Heart left ventricle (tissue), 13 donors: ENCODE data around the gene FBXW12.

Experiments
- POLR2A ChIP-seq, 2 donors: fragments of 450-650 bp; IDR thresholded peaks; one replicate each; pipeline ENCODE4 v1.6.1; 2017; ENCODE audit warnings: antibody characterized with exemption in 2 of 2, mild to moderate bottlenecking in 2 of 2, moderate library complexity in 2 of 2
- TF ChIP-seq, protein P1 (sequence below), 12 donors: fragments of 200-600 bp; sonication (generic) in 4 of 12; IDR thresholded peaks; one replicate each; pipeline versions ENCODE4 v1.5.0 to v1.8.0; 2018 to 2022; ENCODE audit warnings: antibody characterized with exemption in 12 of 12, mild to moderate bottlenecking in 5 of 12
- donor health status: ischemic (EF 13 %, LVEDD 7.1; RV severe dilation, severe dysfunction).
- donor health status: DM: no; HTN: yes; CAD: no.
- donor health status: DM: no; HTN: no; CAD: no.
- donor health status: ischemic (EF 25% LVEDD 6.9; RV normal size, moderate dysfunction).
- donor health status: ischemic (EF 25% LVEDD 5.7; RV mildly dilated, moderate dysfunction).
- donor health status: ischemic (EF 35%, LVEDD 5.7; RV mildly dilated, moderate dysfunction).
- donor health status: nonischemic (EF 11% LVEDD 7.7; RV severe dilation, severe dysfunction).
- donor health status: DM: yes; HTN: yes; CAD: no.
- donor health status: PGD.
- donor health status: ischemic (EF 29% LVEDD 5.4; RV normal size, mild dysfunction).
- donor health status: nonischemic (EF 23%, LVEDD 6.1; RV moderate dilation, normal function).

DNA sequence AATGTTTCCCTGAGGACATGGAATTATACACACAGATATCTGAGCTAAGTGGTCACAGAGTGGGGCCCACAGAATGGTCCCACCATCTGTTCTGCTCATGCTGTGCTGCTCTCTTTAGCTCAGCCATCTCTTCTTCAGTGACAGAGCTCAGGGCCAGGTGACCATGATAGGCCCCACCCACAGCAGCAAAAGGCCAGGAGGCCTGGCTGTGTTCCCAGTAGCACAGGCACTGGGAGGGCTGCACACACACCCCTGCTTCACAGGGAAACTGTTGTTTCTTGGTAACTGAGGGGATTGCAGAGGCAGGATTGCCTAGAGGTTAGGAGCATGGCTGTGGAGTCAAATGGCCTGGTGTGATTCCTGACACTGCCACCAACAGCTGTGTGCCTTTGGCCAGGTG, 4.8 kb upstream of the FBXW12 start:
- no peak for TF ChIP-seq POLR2A (IDR thresholded peaks at IDR 0.05)
- TF ChIP-seq, protein P1, sequence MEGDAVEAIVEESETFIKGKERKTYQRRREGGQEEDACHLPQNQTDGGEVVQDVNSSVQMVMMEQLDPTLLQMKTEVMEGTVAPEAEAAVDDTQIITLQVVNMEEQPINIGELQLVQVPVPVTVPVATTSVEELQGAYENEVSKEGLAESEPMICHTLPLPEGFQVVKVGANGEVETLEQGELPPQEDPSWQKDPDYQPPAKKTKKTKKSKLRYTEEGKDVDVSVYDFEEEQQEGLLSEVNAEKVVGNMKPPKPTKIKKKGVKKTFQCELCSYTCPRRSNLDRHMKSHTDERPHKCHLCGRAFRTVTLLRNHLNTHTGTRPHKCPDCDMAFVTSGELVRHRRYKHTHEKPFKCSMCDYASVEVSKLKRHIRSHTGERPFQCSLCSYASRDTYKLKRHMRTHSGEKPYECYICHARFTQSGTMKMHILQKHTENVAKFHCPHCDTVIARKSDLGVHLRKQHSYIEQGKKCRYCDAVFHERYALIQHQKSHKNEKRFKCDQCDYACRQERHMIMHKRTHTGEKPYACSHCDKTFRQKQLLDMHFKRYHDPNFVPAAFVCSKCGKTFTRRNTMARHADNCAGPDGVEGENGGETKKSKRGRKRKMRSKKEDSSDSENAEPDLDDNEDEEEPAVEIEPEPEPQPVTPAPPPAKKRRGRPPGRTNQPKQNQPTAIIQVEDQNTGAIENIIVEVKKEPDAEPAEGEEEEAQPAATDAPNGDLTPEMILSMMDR (IDR thresholded peaks at IDR 0.05): no peak
